HG03469 (cell line): Measurements from ENCODE around the gene MYO9A.
"Not testable (repeated sequence)": the region's sequence is repeated elsewhere in the genome, so short reads cannot be mapped to it uniquely, and the experiment has no call there.

Source experiments
- ATAC-seq: cut with Tn5 transposase; IDR thresholded peaks from one replicate; pipeline ENCODE4 v1.9.1; 2021; ENCODE audit warnings: mild to moderate bottlenecking, moderate library complexity, moderate number of reproducible peaks; ENCODE audit not compliant: unreplicated experiment

The MYO9A gene

DNA sequence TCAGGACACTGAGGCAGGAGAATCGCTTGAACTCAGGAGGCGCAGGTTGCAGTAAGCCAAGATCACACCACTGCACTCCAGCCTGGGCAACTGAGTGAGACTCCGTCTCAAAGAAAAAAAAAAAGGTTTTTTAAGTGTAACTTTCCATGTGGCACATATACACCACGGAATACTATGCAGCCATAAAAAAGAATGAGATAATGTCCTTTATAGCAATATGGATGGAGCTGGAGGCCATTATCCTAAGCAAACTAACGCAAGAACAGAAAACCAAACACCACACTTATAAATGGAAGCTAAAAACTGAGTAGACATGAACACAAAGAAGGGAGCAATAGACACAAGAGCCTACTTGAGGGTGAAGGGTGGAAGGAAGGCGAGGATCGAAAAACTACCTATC, 64.7 kb downstream of the MYO9A start:
- not testable (repeated sequence) for ATAC-seq

- no peak for ATAC-seq
These were observed 67.2 kb downstream of the MYO9A start for GRCh38 chr15:72050700-72051099.

DNA sequence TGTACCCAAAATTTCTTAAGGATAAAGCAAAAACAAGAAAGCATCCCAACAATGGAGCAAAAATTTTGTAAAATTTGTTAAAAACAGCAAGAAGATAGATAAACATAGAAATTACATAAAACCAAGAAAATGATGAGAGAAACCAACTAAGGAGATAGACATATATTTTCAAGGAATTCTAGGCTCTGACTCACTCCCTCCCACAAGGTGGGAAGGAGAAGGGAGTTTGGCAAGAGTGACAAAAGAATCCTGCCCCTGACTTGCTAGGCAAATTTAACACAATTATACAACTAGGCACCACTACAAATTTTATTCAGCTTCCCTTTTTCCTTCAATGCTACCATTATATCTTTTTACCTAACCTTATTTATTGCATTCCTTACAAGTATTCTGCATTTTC, 70.9 kb downstream of the MYO9A start:
- ATAC-seq, result no peak

GRCh38 chr15:72044956-72045355, 73.0 kb downstream of the MYO9A start:
- no peak for ATAC-seq

- no peak for ATAC-seq
These were observed 75.1 kb downstream of the MYO9A start for GRCh38 chr15:72042865-72043264.

GRCh38 chr15:72042054-72042453, 75.9 kb downstream of the MYO9A start:
- no peak for ATAC-seq

DNA sequence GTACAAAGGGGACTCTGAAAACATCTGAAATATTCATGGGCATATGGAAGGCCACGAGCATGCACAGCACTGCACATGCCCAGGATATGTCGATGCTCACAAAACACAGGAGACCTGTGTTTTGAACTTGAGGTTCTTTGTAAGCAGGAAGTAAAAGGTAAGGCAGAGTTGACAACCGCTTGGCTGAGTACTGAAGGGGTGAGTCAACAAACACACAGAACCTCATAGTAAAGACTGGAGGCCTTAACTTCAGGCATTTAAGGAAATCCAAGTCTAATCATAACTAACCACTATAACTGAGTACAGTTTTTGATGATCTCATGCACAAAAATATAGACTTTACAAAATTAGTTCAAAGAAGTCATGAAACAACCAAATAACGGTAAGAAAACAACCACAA, 80.6 kb downstream of the MYO9A start:
- no peak for ATAC-seq

GRCh38 chr15:72034859-72035650, 82.9 kb downstream of the MYO9A start:
- ATAC-seq, result no peak

- no peak for ATAC-seq
These were observed 83.6 kb downstream of the MYO9A start for GRCh38 chr15:72034351-72034750.

- no peak for ATAC-seq
These were observed 84.2 kb downstream of the MYO9A start for GRCh38 chr15:72033711-72034110.

- no peak for ATAC-seq
These were observed 84.7 kb downstream of the MYO9A start for GRCh38 chr15:72033285-72033684.

GRCh38 chr15:72021604-72022003, 96.3 kb downstream of the MYO9A start:
- ATAC-seq, result no peak

DNA sequence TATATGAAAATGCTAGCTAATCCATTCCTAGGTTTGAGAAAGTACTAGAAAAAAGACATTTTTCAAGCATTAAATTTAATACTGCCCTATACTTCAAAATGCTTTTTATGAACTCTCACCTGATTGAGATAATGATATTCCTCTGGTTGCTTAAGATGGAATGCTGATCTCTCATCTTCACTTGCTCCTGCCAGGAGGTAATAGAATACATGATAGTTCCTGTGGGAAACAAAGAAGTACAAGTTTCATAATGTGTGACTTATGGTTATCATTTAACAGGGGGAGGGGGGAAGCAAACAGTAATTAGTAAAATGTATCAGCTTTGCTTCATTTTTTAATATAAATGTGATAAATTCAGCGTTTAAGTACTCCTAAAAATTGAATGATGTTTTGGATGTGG, 97.2 kb downstream of the MYO9A start:
- ATAC-seq, result no peak

DNA sequence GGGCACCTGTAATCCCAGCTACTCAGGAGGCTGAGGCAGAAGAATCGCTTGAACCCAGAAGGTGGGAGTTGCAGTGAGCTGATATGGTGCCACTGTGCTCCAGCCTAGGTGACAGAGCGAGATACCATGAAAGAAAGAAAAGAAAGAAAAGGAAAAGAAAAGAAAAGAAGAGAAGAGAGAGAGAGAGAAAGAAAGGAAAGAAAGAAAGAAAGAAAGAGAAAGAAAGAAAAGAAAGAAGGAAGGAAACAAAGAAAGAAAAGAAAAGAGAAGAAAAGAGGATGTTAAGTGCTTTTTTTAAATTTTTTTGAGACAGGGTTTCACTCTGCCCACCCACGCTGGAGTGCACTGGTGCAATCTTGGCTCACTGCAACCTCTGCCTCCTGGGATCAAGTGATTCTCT, 103.4 kb downstream of the MYO9A start:
- not testable (repeated sequence) for ATAC-seq

- no peak for ATAC-seq
These were observed 104.2 kb downstream of the MYO9A start for GRCh38 chr15:72013703-72014102.

DNA sequence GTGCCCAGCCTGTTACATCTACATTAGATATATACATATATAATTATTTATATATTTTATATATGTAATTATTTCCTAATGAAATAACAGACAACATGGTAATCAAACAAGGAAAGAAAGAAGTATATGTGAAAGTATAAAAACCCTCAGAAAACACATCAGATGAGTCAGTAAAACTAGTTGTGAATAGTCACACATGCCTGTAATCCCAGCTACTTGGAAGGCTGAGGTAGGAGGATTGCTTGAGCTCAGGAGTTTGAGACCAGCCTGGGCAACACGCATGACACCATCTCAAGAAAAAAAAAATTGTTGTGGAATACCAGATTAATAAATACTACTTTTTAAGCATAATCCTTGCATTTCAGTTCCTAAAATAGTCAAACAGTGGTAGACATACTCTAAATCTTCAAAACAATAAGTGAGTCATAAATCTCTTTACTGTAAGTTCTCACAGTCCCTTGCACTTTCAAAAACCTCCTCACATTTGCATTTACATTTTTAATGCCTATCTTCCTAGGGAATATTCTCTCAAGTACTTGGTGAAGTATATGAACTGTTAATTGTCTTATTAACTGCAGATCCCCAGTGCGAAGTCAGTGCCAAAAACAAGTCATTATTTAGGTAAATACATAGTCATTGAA, 106.5 kb downstream of the MYO9A start:
- no peak for ATAC-seq

- no peak for ATAC-seq
These were observed 108.7 kb downstream of the MYO9A start for GRCh38 chr15:72009222-72009621.

DNA sequence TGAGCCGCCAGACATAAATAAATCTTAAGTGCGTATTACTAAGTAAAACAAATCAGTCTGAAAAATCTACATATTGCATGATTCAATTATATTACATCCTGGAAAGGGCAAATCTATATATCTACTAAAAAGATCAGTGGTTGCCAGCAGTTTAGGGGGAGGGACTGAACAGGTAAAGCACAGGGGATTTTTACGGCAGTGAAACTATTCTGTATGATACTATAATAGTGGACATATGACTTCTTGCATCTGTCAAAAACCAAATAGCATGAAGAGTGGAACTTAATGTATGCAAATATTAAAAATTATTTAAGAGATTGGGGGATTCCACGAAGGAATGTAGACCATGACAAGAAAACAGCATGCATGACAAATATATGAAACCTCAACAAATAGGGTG, 111.6 kb downstream of the MYO9A start:
- ATAC-seq, result no peak

GRCh38 chr15:72005483-72005882, 112.5 kb downstream of the MYO9A start:
- ATAC-seq, result no peak

DNA sequence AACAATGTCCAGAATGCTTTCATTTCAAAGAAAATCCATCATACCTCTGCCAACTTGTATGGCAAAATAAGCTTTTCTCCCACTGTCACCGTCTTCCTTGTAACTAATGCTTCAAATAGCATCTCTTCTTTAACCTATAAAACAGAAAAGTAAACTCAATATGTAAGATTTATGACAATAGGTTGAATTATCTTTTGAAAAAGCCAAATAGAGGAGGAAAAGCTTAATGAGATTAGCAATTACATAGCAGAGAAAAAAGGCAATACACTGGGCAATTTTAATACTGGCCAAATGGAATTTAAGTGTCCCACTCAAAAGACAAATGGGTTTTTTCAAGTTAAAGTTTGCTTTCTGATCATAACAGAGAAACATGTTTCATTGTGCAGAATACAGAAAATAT, 118.1 kb downstream of the MYO9A start:
- ATAC-seq, result no peak

DNA sequence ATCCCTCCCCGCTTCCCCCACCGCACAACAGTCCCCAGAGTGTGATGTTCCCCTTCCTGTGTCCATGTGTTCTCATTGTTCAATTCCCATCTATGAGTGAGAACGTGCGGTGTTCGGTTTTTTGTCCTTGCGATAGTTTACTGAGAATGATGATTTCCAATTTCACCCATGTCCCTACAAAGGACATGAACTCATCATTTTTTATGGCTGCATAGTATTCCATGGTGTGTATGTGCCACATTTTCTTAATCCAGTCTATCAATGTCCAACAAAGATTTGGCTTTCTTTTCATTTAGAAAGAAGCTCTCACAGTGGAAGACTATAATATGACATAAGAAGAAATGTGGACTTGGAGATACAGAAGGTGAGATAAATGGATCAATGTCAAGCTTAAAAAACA, 119.2 kb downstream of the MYO9A start:
- ATAC-seq, result not testable (repeated sequence)

GRCh38 chr15:71997691-71998090, 120.3 kb downstream of the MYO9A start:
- no peak for ATAC-seq

DNA sequence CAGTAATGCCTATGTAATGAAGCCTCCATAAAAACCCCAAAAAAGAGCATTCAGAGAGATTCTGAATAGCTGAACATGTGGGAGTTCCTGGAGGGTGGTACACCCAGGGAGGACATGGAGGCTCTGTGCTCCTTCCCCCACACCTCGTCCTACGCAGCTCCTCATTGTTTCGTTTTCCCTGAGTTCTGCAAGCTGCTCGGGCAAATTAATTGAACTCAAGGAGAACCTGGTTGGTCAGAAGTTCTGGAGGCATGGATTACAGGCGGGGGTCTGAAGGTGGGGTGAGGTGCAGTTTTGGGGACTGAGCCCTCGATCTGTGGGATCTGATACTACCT, 142.2 kb downstream of the MYO9A start:
- ATAC-seq, result no peak
